ENCODE data around the gene MESP1.

The MESP1 gene

DNA sequence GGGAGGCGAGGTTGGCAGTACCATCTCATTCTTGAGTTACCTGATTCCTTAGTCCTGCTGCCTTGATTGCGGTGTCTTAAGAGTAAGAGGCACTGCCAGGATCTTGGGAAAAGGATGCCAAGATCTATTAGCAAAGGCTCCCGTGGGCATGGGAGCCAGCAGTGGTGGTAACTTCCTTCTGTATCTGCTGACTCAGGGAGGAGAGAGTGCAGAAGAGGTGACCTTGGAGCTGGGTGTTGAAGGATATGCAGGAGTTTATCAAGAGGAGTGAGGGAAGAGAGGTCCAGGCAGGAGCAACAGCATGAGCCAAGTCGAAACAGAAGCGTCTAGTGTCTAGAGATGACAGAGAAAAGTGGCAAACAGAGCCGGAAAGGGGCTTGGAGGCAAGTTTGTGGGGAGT lies 29.6 kb upstream of the MESP1 start:
- DNase-seq = no peak

DNA sequence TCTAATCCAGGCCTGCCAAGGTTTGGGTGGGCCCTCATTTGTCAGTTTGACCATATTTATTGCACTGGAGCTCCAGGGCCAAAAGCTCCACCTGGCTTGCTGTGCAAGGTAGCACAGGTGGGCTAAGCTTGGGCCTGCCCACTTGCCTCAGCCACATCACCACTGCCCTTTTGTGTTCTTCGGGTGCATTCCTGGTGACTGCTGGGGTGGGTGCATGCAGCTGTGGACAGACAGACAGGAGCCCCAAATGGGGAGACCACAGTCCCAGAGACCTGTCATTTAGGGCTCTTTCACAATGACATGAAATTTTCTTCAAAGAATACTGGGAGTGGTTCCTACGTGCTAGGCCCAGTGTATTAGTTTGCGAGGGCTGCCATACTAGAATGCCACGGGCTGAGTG lies 27.8 kb upstream of the MESP1 start:
- DNase-seq = no peak

DNA sequence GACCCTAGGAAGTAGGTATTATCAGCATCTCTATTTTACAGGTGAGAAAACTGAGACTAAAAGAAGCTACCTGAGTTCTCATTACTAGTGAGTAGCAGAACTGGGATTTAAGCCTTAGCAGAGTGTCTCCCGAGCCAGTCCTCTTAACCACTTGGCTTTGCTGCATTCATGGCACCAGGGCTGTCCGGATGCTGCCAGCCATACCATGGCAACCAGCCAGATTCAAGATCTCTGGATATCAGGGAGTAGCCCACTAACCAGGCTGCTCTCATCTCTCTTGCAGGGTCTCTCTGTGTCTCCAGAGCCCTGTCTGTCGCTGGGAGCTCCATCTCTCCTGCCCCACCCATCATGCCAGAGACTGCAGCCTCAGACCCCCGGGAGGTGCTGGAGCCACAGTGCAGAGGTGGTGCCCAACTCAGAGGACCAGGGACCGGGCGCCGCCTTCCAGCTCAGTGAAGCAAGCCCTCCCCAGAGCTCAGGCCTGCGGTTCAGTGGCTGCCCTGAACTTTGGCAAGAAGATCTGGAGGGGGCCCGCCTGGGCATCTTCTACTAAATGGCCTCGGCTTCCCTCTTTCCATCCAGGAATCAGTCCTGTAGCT lies 26.8 kb upstream of the MESP1 start:
- DNase-seq = no peak

DNA sequence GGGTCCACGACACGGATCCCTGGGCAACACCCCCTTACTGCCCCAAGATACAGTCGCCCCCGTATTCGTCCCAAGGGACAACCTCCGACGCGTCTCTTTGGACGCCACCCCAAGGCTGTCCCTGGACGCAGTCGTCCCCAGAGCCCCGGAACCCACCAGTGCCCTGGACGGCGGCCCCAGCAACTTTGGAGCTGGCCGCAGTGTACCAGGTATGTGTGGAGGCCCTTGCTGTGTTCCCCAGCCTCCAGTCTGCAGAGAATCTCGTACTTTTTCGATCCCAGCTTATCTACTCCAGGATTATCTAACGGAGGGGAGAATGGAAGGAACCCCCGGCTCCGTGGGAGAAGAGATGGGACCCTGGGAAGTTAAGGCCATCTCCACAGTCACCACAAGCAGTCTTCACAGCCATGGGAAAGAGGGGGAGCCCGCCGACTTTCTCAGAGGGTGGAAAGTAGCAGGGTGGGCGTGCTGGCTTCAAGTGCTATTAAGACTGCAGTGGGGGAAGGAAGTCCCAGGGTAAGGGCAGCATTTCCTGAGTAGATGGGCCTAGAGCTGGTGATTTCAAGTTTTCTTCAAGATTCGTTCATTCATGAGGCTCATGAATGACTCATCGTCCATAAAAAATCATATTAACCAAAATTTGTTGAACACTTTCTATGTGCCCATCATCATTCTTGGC lies 26.2 kb upstream of the MESP1 start:
- no peak for DNase-seq

DNA sequence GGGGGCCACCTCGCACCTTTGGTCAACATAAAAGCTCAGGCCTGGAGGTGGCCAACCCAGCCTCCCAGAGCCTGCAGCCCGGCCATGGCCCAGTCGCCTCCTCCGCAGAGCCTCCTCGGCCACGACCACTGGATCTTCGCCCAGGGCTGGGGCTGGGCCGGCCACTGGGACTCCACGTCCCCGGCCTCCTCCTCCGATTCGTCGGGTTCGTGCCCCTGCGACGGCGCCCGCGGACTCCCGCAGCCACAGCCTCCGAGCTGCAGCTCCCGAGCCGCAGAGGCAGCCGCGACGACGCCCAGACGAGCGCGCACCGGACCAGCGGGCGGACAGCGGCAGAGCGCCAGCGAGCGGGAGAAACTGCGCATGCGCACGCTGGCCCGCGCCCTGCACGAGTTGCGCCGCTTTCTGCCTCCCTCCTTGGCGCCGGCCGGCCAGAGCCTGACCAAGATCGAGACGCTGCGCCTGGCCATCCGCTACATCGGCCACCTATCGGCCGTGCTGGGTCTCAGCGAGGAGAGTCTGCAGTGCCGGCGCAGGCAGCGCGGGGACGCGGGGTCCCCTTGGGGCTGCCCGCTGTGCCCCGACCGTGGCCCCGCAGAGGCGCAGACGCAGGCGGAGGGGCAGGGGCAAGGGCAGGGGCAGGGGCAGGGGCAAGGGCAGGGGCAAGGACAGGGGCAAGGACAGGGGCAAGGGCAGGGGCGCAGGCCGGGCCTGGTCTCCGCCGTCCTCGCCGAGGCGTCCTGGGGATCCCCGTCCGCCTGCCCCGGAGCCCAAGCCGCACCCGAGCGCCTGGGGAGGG lies 25.4 kb upstream of the MESP1 start, which contains the start of gene MESP2:
Gene MESP2 (plus strand): TSS at position 59 of the 799 bp plus-strand sequence. CDS start 26 bp downstream, at position 85.
- DNase-seq = peak; percentile 45 to 82

DNA sequence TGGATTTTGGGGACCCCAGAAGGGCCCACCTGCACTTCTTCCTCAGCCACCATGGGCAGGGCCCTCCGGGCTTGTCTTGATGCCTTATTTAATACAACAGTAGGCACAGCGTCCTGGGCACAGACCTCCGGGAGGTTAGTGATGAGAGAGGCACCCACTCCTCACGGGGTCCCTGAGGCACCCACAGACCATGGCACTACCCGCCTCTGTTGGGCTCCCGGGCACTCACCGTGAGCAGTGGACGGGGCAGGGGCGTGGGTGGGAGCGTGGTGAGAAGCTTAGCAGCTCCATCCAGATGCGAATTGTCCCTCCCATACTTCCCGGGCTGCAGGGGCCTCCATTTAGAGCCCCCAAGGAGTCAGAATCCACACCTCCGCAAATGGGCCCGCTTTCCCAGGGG lies 24.8 kb upstream of the MESP1 start:
- no peak for DNase-seq

DNA sequence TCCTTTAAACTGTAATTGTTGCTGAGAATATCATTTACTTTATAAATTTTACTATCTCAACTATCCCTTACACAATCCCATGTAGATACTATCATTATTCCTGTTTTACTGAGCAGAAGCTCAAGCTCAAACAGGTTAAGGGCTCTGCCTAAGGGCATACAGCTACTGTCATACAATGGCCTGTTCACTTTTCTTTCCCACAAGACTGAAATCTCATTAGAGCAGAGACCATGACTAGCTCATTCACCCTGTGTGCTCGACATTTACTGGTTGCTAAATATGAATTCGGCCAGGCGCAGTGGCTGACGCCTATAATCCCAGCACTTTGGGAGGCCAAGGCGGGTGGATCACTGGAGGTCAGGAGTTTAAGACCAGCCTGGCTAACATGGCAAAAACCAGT lies 23.4 kb upstream of the MESP1 start:
- no peak for DNase-seq

DNA sequence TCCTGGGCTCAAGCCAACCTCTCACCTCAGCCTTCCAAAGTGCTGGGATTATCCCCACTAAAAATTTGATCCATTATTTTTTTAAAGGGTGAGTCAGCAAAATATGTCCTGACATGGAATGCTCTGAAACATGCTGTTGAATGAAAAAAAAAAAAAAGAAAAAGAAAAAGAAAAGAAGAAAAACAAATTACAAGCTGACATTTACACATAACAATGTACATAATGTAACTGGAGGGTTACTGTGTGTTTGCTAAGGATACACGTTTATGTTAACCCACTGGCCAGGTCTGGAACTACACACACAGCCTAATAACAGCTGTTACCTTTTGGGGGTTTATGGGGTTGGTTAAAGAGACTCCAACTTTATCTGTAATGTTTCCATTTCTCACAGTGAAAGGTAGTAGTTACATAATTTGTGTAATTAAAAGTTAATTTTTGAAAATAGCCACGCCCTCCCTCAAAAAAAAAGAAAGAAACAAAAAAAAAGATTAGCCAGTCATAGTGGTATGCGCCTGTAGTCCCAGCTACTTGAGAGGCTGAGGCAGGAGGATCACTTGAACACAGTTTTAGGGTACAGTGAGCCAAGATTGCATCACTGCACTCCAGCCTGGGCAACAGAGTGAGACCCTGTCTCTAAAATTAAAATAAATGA lies 22.0 kb upstream of the MESP1 start:
- DNase-seq = peak in 1 of 2 experiments; percentile 30

DNA sequence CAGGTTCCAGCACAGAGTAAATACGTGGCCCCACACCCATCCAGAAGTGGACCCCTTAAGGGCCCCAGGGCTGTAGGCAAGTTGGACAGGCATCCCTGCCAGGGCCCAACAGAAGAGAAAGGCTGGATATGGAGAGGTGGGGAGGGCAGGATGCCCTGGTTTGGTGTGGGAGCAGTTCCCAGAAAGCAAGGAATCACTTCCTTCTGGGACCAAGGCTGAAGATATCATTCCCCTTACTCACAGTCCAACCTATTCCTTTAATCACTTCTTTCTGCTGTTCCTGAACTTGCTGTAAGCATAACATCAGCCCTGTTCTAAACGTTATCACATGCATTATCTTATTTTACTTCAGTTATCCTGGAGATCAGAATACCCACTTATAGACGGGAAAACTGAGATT lies 19.0 kb upstream of the MESP1 start:
- no peak for DNase-seq

DNA sequence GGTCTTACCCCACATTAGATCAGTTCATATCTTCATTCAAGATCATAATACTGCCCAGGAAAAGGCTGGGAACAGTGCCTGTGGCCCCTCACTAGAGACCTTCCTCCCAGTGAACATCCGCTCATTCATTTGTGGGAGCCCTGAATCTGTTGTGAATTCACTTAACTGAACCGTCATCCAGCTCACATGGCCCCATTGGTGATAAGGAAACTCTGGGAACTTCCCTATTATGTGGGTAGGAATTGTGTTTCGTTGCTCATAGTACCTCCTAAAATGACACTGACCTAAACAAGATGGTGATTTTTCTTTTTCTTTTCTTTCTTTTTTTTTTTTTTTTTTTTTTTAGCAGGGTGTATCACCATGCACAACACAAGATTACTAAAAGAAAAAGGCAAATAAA lies 18.3 kb upstream of the MESP1 start:
- no peak for DNase-seq

DNA sequence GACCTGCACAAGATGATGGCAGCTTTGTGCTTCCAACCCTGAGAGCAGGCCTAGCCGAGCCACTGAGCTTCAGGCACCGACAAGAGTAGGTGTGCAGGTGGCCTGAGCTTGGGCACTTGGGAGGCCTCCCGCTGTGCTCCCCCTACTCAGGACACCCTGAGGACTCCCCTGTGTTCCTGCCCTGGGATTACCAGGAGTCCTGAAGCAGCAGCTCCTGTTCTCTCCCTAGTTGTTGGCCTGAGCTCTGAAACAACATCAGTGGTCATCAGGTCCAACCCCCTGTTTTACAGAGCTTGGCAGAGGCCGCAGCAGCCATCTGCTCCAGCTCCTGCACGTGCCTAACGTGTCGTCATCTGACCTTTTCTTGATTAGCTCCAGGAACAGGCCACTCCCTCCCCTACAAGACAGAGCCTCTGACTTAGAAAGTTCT lies 17.0 kb upstream of the MESP1 start:
- DNase-seq = no peak

DNA sequence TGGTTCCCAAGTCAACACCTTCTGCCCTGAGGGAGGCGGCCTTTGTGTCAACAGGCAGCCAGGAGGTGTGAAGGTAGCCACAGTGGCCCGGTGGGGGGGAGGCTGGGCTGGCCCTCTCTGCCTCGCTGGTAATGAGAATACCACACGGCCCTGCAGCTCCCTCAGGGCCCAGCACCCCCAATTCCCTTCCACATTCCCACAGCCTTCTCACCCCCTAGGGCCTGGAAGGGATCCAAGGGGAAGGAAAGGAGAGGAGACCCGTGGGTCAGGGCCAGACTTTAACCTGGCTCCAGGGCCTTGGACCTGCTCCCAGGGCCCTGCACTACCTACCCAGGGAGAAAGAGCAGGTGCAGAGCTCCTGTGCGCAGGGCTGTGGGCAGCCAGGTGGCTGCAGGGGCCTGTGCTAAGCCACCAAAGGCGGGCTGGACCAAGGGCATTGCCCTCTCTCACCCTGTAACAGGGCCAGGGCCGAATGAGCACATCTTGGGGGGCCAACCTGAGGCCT lies 16.4 kb upstream of the MESP1 start:
- DNase-seq = no peak

DNA sequence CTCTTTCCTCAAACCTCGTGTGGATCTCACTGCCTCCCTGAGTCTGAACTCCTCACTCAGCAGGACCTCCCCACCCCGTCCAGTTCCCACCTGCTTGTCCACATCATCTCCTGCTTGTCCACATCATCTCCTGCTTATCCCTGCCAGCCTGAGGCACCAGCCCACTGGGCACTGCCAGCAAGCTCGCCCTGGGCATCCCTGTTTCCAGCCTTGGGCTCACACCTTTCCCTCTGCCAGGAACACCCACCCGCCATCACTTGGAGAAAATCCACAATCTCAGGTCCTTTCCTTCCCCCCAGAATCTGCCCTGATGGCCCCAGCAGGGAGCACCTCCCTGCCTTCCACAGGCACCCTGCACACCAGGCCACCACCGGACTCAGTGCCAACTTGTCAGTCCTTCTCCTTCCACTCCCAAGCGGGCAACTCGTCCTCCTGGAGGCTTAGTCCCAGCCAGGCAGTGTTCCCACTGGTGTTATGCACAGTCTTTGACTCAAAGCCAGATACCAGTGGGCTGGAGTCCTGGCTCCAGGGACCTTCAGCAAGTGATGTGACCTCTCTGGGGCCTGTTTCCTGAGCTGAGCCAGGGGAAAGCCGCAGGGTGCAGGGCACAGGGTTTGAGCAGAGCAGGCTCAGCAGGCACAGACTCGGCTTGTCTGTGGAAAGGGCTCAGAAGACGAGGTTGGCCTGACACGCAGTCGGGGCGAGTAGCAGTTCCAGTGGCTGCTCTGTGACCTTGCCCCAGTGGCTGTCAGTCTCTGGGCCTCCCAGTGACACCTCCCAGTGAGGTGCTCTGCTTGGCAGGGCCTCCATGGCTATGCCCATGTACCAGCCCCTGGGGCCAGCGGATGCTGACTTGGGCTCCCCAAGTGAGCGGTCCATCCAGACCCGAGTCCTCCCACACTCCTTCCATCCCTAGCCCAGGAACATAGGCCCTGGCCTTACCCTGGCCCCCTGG lies 15.6 kb upstream of the MESP1 start:
- no peak for DNase-seq

DNA sequence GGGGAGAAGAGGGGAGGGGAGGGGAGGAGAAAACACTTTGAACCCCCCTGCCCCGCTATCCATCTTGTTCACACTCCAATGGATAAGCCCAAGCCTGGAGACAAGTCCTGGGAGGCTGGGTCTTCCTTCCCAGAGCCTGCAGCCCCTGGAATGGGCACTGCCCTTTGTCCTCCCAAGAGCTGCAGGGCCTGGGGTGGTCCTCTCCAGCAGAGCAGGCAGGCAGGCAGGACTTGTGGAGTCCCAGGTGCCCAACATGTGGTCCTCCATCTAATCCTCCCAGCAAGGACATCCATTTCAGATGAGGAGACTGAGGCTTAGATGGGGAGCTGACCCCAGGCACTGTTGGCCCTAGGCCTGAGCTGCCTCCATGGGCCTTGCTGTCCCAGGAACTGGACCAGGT lies 14.6 kb upstream of the MESP1 start:
- DNase-seq = no peak

DNA sequence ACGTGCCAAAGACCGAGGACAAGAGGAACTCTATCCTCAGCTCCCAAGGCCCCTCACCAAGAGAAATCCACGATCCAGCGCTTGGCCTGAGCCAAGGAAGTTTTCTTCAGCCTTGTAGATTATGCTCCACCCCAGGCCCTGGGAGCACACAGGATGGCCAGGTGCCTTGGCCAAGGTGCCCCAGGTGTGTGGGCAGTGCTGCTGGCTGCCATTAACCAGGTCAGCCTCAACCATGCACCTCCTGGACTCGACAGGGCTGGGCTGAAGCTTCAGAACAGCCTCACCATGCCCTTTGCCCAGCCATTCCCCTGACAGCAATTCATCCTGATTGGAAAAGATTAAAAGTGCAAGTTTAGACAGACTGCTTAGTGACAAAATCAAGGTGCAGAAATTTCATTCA lies 10.9 kb upstream of the MESP1 start:
- no peak for DNase-seq

DNA sequence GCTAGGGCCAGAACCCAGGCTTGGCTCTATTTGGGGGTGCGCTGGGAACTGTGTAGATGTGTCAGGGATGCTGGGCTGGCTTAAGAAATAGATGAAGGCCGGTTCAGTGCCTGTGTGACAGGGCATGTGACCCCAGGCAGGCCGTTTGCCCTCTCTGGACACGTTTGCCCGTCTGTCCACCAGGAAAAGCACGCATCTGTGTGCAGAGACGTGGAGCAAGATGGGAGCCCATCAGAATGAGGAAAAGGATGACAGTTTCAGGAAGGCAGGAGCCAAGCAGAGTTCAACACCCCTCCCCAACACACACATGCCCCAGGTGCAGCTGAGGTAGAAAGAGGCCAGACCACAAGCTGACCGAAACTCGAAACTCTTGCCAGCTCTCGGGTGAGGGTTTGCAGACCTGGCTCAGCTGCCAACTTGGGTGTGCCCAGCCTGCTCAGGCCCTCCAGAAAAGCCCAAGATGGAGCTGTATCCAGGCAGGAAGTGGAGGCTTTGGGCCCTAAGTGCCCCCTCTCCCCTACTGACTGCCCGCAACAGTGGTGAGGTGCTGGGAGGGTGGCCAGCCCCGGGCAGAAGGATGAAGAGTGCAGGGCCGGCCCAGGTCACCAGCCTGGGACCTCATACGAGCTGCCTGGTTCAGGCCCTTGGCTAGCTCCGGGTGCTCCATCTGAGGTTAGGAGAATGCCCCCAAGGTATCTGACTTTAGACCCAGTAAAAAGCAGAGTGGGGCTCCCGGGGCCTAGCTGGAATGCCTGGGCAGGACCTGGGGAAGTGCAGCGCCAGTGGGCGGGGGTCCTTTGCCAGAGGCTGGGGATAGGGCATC lies 10.2 kb upstream of the MESP1 start:
- DNase-seq = no peak

DNA sequence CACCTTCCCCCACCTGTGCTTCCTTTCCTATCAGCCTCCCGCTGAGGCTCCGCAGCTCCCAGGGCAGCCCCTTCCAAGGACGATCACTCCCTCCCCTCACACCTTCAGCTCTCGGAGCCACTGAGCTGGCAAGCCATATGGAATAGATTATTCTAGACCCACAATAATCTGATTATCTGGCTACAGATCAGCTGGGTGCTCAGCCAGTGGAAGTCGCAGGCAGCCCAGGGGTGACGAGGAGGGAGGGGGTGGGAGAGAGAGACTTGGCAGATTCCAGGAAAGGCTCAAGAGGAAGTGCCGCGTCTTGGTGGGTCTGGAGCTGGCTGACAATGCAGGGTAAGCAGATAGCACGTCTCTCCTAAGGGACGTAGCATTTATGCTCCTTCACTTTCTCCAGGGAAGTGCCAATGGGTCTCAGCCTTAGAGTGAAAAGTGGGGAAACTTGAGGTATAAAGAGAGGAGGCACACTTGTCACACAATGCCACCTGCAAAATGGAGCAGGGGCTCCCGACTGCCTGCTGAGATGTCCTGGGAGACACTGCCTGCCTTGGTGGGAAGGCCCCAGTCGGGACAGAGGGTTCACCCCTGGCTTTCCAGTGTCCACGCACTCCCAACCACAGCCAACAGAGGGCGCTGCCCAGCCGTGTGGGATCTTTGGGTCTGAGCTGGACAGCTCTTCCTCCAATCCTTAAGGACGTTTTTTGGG lies 9.4 kb upstream of the MESP1 start:
- DNase-seq = peak; percentile 69 to 82

DNA sequence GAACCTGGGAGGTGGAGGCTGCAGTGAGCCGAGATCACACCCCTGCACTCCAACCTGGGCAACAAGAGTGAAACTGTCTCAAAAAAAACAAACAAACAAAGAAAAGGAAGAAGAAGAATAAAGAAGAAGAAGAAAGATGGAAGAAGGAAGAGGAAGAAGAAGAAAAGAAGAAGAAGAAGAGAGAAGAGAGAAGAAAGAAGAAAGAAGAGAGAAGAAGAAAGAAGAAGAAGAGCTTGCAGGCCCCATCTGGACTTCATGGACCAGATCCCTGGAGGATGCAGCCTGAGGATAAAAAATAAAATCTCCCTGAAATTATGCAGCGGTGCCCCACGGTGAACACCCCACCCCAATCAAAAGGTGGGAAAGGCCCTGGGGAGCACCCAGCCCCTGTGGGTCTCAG lies 8.8 kb upstream of the MESP1 start:
- no peak for DNase-seq

DNA sequence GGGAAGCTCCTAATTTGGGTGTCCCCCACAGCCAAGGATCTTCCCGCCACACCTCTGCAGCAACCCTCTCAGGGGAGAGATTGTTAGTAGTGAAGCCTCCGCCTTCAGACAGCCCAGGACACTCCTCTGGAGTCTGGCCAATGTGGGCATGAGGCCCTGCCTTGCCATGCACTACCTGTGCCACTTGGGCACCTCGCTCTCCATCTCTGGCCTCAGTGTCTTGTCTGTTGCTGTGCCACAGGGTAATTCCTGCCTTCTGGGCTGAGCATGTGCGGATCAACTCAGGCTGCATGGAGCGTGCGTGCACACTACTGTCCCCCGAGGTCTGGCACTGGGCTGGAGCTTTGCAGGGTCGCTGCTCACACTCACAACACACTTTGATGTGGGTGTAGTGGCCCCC lies 7.9 kb upstream of the MESP1 start:
- DNase-seq = no peak

DNA sequence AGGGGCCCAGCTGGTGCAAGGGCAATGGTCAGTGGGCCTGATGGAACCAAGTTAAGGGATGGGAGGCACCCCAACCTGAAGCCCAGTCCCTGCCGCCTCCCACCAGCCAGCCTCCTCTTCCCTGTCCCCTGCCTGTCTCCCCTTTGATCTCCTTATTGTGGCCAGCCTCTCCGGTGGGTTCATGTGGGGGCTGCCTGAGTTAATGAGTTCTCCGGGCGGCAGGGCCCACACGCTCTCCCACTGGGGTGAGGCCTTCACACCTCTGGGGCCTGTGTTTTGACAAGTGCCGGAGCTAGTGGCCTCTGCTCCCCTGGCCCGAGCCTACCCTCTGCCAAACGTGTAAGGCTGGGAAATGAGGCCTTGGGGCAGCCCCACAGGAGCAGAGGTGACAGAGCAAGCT lies 7.2 kb upstream of the MESP1 start:
- DNase-seq = no peak

DNA sequence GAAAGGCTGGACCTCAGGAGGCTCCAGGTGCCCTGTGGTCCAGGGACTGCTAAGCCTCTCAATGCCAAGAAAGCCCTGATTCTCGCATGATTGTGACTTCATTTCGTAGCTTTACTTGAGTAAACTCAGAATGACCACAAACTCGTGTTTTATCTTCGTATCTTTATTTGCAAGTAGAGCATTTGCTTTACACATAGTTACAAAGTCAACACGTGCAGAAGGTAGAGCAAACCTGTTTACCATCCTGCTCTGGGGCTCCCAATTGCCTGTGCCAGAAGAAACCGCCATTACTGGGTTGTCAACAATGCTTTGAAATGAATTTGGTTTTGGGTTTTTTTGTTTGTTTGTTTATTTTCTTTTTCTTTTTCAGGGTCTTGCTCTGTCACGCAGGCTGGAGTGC lies 5.8 kb upstream of the MESP1 start:
- no peak for DNase-seq
